ENCODE results near the gene ROR2. TPM values are rescaled to one million over a fixed set of nuclear protein-coding genes. Genes with fewer than 3 reads are reported as not detected.
"Not testable (repeated sequence)": the region's sequence is repeated elsewhere in the genome, so short reads cannot be mapped to it uniquely, and the experiment has no call there.

ROR2 gene
- total RNA-seq, 1 experiment from 2014 or later = 3.2 TPM

DNA sequence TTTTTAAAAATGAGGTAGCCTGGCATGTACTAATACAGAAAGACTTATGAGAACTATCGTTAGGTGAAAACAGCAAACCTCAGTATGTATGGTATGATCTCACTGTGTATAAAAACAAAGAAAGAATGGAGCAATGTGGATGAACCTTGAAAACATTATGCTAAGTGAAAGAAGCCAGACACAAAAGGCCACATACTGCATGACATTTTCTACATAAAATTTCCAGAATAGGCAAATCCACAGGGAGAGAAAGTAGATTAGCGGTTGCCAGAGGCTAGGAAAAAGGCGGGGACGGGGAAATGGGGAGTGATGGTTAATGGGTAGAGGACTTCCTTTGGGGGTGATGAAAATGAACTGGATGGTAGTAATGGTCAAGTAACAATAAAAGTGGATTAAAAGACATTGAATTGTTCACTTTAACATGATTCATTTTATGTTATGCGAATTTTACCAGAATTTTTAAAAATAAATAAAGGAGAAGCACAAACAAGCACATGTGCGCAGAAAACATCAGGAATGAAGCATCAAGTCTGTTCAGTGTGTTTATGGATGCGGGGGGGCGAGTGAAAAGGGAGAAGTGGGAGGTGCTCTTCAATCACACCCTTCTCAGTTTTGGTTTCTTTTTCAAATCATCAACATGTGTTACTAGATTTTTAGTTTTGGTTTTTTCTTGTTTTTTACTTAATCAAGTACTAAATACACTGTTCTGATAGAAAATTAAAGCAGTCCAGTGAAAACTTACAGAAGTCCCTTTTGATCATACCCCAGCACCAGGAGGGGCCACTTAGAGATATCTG lies 16.3 kb downstream of the ROR2 start:
- in situ Hi-C loops (cut with HindIII; ENCODE audit: low sequenced_read_pairs) = no loop called here
- no peak for DNase-seq (ENCODE audit: low spot score)

DNA sequence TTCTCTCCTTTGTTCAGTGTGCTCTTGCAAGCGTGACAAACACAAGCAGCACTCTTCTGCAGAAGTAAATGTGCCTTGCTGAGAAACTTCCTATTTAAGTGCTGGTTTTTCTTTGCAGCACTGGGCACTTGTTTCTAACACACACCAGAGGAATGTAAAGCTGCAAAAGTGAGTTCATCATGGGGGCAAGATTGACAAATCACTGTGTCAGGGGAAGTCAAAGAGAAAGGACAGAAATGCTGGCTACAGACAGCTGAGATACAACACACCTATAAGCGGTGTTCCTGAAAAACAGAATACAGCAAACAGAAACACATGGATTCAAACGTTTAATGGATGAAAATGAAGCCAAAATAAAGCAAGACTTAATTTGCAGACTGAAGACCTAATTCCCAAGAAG lies 19.6 kb downstream of the ROR2 start:
- in situ Hi-C loops (cut with HindIII; ENCODE audit: low sequenced_read_pairs) = no loop called here
- no peak for DNase-seq (ENCODE audit: low spot score)

DNA sequence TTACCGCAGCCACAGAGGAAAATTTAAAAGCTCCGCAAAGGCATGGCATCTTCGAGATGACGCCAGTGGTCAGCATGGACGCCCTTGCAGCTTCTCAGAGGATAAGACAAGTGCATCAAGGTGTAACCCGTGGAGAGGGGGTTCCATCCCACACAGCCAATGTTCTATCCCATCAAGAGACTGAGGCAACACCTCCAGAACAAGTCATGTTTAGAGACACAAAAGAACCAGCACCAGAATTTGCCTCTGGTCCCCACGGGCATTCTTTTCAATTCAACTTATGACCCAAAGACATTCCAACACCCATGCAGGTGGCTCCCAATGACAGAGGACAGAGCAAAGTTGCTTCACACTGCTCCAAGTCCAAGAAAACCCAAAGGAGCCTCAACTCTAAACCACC lies 20.7 kb downstream of the ROR2 start:
- in situ Hi-C loops (cut with HindIII; ENCODE audit: low sequenced_read_pairs) = no loop called here
- DNase-seq (ENCODE audit: low spot score) = no peak

DNA sequence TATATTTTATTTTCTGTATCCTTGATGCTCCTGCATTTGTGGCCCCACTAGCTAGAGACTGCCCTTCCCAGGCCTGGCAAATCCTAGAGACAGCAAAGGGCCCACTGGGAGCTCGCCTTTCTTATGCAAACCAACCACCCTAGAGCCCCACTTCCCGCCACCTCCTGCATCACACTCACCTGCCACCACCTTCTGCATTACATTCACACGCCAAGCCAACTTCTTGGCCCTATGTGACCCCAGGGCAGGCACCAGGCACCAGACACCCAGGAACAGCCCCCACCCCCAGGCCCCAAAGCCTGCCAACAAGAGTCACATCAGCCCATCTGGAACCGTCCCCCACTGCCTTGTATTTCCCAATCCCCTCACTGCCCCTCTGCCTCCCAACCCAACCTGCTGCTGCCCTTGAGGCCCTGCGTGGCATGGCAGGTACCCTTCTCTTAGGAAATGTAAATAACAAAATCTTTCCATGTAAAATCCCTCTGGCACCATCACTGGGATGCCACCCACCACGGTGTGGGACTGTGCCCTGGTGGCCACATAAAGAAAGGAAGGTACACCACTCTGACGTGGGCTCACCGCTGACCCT lies 22.0 kb downstream of the ROR2 start:
- DNase-seq (ENCODE audit: low spot score) = no peak
- in situ Hi-C loops (cut with HindIII; ENCODE audit: low sequenced_read_pairs) = no loop called here

DNA sequence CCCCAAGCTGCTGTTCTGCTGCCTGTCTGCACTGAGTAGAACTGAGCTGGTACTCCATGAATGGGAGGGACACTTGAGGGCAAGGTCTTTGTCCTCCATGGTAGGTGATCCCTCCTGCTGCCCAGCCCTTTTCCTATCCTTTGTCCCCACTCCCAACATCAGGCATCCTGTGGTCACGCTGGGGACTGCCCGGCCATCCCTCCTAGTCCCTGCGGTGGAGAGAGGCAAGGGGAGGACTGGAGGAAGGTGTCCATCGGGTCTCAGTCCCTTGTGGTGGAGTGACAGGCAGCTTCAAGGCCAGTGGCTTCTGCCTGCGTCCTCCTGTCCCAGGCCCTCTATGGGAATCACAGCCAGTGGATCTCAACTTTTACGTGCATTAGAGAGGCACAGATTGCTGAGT lies 25.9 kb downstream of the ROR2 start:
- DNase-seq (ENCODE audit: low spot score) = no peak
- in situ Hi-C loops (cut with HindIII; ENCODE audit: low sequenced_read_pairs) = no loop called here

DNA sequence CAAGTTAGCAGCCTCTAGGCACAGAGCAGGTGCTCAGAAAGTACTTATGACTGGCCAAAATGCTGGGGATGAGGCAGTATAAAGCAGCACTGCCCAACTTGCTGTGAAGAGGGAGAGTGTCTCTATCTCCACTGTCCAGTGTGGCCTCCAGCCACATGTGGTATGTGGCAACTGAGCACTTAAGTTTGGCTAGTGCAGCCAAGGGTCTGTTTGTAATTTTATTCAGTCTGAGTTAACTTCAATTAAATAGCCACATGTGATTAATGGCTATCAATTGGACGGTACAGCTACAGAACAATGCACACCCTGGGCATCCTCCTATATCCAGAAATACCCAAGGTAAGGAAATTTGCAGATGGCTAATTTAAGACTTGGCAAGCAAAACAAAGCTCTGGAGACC lies 26.9 kb downstream of the ROR2 start:
- in situ Hi-C loops (cut with HindIII; ENCODE audit: low sequenced_read_pairs) = no loop called here

DNA sequence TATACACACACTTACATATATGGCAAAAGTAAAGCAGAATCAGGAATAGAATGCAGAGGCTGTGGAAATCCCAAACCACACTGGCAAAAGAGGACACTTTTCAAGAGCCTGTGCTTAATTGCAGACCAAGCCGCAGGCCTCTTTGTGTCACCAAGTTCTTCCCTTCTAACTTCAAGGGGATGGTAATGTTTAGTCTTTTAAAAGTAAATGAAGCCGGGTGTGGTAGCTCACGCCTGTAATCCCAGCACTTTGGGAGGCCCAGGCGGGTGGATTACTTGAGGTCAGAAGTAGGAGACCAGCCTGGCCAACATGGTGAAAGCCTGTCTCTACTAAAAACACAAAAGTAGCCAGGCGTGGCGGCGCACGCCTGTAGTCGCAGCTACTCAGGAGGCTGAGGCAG lies 28.7 kb downstream of the ROR2 start:
- no peak for DNase-seq (ENCODE audit: low spot score)
- in situ Hi-C loops (cut with HindIII; ENCODE audit: low sequenced_read_pairs) = no loop called here

More for the DNA sequence above, 26.9 kb downstream of the ROR2 start:
- DNase-seq (ENCODE audit: low spot score) = no peak

DNA sequence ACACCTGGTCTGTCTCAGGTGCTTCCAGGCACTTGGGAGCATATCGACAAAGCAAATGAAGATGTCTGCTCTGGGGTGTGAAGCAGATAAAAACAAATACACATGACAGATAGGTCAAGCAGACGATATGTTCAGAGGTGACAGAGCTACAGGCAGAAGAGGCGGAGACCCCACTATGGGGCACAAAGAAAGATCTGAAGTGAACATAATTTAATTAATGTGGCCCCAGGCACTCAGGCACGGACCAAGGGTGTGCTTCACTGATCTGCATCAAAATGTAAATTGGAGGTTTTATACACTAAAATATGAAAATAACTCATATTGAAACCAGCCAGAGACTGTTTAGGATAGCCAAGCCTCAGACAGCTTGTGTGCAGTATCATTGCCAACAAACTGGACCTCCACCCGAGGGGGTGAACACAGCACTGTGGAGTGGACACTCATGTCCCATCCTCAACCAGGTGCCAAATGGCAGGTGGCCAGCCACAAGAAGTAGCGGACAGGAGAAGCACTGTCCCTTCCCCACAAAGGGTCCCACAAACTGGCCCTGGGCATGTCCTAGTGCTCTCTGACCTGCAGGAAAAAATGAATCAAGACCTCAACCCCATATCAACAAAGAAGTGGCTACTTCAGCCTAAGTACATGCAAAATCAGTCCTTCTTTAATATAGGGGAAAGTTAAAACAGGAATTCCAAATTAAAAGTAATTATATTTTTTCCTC lies 29.2 kb downstream of the ROR2 start:
- no peak for DNase-seq (ENCODE audit: low spot score)
- in situ Hi-C loops (cut with HindIII; ENCODE audit: low sequenced_read_pairs) = no loop called here

DNA sequence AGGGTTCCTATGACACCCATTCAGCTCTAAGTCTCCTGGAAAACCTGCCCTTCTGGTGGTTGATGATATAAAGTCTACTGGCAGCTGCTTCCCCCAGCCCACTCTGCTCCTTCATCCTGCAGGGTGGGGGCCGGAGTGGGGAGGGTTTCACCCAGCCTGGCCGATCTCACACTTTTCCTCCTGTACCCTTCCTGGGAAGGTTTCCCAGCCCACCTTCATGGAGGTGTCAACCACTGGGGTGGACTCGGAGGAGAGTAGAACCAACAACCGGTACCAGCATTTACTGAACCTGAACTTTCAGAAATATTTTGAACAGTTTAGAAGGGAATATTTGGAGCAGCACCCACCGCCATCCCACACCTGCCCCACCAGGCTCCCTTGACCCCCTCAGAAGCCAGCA lies 30.4 kb downstream of the ROR2 start:
- in situ Hi-C loops (cut with HindIII; ENCODE audit: low sequenced_read_pairs) = no loop called here
- DNase-seq (ENCODE audit: low spot score) = no peak

DNA sequence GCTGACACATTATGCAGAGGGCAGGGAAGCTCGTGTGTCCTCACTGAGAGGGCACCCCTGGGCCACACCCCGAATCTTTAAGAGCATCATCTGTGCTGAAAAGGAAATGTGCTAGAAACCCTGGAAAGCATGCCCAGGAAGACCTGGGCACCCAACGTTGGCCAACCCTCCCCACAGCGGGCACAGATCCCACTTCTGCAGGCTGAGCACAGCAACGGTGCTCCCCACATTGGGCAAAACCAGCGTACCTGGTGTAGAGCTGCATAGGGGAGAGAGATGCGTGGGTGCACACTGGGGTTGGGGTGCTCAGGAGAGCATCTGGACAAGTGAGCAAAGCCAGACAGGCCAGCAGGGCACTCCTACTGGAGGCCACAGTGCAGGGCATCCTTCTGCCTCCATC lies 32.6 kb downstream of the ROR2 start:
- in situ Hi-C loops (cut with HindIII; ENCODE audit: low sequenced_read_pairs) = no loop called here

DNA sequence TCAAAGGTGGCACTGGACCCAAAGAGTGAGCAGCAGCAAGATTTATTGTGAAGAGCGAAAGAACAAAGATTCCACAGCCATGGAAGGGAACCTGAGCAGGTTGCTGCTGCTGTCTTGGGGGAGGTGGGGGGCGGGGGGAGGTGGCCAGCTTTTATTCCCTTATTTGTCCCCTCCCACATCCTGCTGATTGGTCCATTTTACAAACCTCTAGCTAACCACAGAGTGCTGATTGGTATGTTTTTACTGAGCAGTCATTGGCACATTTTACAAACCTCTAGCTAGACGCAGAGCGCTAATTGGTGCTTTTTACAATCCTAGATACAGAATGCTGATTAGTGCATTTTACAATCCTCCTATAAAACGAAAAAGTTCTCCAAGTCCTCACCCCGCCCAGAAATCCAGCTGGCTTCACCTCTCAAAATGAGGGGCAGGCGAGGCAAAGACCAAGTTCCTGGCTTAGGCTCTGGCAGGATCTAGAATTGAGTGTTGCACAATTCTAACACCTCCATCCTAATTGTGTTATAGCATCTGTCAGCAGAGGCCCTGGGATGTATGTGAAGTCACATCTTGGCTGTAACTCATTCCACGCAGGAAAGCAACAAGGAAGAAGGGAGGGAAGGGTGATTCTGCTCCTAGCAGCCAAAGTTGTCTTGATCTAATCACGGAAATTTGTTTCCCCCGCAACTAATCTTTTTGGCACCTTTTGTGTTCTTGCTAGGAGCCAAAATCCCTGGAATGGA lies 34.3 kb downstream of the ROR2 start:
- in situ Hi-C loops (cut with HindIII; ENCODE audit: low sequenced_read_pairs) = no loop called here
- no peak for DNase-seq (ENCODE audit: low spot score)

More for the DNA sequence above, 32.6 kb downstream of the ROR2 start:
- DNase-seq (ENCODE audit: low spot score) = no peak

DNA sequence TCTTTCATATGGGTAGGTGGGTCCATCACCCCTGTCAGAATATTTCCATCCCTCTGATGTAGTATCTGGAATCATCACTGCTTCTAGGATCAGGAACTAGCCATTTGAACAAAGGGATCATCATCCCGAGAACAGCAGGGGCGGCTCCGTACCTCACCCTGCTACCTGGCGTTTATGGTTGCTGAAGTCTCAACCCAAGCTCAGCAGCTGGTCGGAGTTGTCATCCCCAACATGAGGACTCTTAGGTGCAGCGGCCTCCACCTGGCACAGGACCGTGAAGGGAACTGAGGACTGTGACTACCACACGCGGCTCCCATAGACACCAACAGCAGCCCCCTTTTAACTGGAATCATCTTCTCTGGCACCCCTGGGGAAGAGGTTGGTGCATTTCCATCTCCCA lies 35.1 kb downstream of the ROR2 start:
- no peak for DNase-seq (ENCODE audit: low spot score)
- in situ Hi-C loops (cut with HindIII; ENCODE audit: low sequenced_read_pairs) = no loop called here

DNA sequence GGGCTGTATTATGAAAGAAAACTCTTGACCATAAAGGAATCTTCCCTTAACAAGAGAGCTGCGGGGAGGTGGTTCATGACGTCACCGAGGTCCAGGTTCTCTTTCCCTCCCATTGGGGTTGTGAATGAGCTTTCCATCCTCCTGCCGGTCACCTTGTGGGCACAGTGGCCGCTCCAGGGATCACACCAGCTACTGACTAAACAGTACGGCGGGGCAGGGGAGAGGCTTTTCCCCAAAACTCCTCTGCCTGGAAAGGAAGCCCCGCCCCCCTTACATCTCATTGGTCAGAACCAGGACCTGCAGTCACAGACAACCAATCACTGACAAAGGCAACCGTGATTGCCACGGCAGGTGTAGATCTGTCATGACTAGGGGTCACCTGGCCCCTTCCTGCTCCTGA lies 35.6 kb downstream of the ROR2 start:
- no peak for DNase-seq (ENCODE audit: low spot score)
- in situ Hi-C loops (cut with HindIII; ENCODE audit: low sequenced_read_pairs) = no loop called here

DNA sequence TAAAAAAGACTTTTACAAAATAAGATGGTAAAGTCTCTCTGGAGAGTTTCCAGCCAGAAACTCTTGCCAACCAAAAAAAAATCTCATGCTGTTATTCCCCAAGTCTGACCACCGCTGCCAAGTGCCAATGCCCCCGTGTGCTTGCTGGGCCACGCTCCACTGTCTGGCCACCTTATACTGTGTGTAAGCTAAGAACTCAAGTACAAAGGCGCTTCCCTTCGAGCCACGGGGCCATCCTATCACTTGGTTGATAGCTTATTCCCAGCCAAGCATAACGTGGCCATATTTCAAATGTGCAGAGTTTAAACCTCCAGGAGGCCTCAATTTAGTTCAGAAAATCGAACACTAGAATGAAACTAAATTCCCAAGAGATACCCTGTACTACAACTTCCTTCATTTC lies 36.0 kb downstream of the ROR2 start:
- in situ Hi-C loops (cut with HindIII; ENCODE audit: low sequenced_read_pairs) = no loop called here

DNA sequence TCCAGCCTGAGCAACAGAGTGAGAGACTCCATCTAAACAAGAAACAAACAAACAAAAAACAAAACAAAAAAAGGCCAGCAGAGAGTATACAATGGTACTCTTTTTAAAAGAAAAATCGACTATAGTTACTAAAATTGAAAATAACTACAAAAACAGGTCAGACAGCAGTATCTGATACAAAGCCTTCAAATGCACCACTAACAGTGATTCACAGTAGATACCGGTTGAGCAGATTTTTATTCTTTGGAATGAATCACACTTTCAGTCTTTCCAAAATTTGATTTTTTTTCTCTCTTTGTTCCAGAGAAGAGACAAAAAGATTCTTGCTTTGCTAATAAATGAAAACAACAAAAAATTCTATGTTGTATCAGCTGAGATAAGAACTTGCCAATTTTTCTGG lies 36.9 kb downstream of the ROR2 start:
- DNase-seq (ENCODE audit: low spot score) = no peak

More for the DNA sequence above, 36.0 kb downstream of the ROR2 start:
- DNase-seq (ENCODE audit: low spot score) = no peak

DNA sequence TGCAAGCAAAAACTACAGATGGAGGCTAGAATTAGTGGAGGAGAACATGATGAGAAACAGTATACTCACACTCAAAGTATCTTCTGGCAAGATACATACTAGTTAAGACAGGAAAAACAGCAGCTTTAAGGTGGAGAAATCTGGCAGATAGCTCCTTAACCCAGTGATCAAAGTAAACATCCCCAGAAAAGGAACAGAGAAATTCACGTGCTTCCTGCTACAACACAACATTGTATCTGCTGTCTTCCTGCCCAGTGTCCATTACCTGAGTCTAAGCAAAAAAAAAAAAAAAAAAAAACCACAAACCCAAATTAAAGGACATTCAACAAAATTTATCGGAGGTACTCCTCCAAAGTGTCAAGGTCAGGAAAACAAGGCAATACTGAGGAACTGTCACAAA lies 38.4 kb downstream of the ROR2 start:
- in situ Hi-C loops (cut with HindIII; ENCODE audit: low sequenced_read_pairs) = no loop called here
- no peak for DNase-seq (ENCODE audit: low spot score)

More for the DNA sequence above, 36.9 kb downstream of the ROR2 start:
- in situ Hi-C loops (cut with HindIII; ENCODE audit: low sequenced_read_pairs) = no loop called here

DNA sequence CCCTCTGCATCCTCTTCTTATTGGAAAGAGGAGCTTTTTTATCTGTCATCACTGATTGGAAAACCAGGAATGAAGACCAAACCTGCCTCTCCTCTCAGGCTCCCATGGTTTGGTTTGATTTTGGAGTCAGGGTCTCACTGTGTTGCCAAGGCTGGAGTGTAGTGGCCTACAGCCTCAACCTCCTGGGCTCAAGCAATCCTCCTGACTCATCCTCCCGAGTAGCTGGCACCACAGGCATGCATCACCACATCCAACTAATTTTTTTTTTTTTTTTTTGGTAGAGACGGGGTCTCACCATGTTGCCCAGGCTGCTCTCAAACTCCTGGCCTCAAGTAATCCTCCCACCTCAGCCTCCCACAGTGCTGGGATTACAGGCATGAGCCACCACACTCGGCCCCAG lies 40.8 kb downstream of the ROR2 start:
- in situ Hi-C loops (cut with HindIII; ENCODE audit: low sequenced_read_pairs); DNase-seq (ENCODE audit: low spot score): not testable (repeated sequence)

DNA sequence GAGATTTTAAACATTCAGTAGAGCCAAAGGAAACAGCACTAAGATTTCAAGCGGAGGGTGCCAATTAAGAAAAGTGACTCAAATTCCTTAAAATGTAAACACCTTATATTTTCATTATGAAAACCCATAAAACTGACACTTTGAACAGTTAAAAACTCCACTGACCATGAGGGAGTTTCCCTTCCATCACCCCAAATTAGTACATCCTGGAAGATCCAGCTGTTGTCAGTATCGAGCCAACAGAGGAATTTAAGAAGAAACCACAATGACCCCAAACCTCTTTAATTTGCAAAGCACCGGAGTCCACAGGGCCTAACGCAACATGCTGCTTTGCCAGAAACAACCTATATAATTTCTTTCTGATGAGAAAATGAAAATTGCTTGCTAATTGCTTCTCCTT lies 41.3 kb downstream of the ROR2 start:
- in situ Hi-C loops (cut with HindIII; ENCODE audit: low sequenced_read_pairs) = no loop called here
- DNase-seq (ENCODE audit: low spot score) = no peak

DNA sequence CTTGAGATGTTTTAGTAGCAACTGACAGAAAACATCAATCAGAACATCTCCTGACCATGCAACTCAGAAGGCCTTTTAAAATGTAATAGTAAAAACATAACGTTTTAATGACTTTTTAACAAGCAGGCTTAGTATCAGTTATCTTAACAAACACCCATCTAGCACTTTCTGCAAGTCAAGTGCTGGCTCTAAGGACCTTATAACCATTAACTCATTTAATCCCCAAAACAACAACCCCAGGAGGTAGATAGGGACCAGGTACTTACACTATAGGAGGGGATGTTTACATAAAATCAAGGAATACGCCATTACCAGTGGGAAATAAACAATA lies 41.8 kb downstream of the ROR2 start:
- DNase-seq (ENCODE audit: low spot score) = no peak
- in situ Hi-C loops (cut with HindIII; ENCODE audit: low sequenced_read_pairs) = no loop called here
